Endothelial cell of coronary artery (primary cell): ENCODE data around the gene BRD1. TPM values are rescaled to one million over a fixed set of nuclear protein-coding genes. Genes with fewer than 3 reads are reported as not detected.

Source experiments
- total RNA-seq: library from RNA; depleted of rRNA; stranded (reverse); fragments of >200 nt; gene quantifications from 2 replicates; pipeline ENCODE4 v1.2.3, GENCODE V29; 2014

Gene BRD1
- 20.6 and 29.0 TPM in 2 replicates for total RNA-seq

GRCh38 chr22:49827853-49828598 is at the start of gene BRD1:
BRD1 (minus strand) TSS chr22:49827873; CDS start chr22:49824317, 3,556 bp downstream.

GRCh38 chr22:49852898-49853894 is 25.5 kb upstream of the BRD1 start, which contains the start of gene ZBED4:
ZBED4 (plus strand) TSS chr22:49853844; CDS start chr22:49883663, 29,819 bp downstream.

Other genes starting within 250 kb of the BRD1 start
- 13.6 and 15.2 TPM in 2 replicates for gene ZBED4, start 26.0 kb upstream of the BRD1 start, total RNA-seq
- gene ALG12, start 90.6 kb upstream of the BRD1 start, total RNA-seq, result 11.0 and 12.0 TPM in 2 replicates
- gene CRELD2, start 90.8 kb upstream of the BRD1 start, total RNA-seq, result 53.1 and 58.7 TPM in 2 replicates
- 77.6 and 133 TPM in 2 replicates for gene PIM3, start 132.9 kb upstream of the BRD1 start, total RNA-seq
- under 0.01 TPM in 1 of 2 replicates, not detected in the other for gene IL17REL, start 184.9 kb upstream of the BRD1 start, total RNA-seq
- not detected in 2 replicates for gene TTLL8, start 230.4 kb upstream of the BRD1 start, total RNA-seq